GM19395 (cell line): Measurements from ENCODE around the gene NUDT3.
"Not testable (repeated sequence)": the region's sequence is repeated elsewhere in the genome, so short reads cannot be mapped to it uniquely, and the experiment has no call there.

Source experiments
- ATAC-seq: cut with Tn5 transposase; IDR thresholded peaks from one replicate; pipeline ENCODE4 v1.9.1; 2021; ENCODE audit warnings: mild to moderate bottlenecking, moderate library complexity; ENCODE audit not compliant: unreplicated experiment

Gene NUDT3

DNA sequence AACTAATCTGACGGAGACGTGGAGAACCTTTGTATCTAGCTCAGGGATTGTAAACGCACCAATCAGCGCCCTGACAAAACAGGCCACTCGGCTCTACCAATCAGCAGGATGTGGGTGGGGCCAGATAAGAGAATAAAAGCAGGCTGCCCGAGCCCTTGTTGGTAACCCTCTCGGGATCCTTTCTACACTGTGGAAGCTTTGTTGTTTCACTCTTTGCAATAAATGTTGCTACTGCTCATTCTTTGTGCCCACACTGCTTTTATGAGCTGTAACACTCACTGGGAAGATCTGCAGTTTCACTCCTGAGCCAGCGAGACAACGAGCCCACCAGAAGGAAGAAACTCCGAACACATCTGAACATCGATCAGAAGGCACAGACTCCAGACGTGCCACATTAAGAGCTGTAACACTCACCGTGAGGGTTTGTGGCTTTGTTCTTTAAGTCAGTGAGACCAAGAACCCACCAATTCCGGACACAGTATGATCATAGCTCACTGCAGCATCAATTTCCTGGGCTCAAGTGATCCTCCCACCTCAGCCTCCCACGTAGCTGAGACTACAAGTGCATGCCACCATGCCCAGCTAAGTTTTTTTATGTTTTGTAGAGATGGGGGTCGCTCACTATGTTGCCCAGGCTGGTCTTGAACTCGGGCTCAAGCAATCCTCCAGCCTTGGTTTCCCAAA lies 122.7 kb downstream of the NUDT3 start:
- ATAC-seq, result not testable (repeated sequence)

GRCh38 chr6:34269132-34269531 lies 123.3 kb downstream of the NUDT3 start:
- ATAC-seq, result not testable (repeated sequence)

DNA sequence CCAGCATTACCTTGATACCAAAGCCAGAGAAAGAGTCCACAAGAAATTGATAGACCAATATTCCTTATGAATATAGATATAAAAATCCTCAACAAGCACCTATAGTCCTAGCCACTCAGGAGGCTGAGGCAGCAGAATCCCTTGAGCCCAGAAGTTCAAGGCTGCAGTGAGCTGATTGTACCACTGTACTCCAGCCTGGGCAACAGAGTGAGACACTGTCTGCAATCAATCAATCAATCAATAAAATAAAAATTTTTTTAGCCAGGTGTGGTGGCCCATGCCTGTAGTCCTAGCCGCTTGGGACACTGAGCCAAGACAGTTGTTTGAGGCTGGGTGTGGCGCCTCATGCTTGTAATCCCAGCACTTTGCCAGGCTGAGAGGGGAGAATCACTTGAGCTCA lies 124.7 kb downstream of the NUDT3 start:
- no peak for ATAC-seq

DNA sequence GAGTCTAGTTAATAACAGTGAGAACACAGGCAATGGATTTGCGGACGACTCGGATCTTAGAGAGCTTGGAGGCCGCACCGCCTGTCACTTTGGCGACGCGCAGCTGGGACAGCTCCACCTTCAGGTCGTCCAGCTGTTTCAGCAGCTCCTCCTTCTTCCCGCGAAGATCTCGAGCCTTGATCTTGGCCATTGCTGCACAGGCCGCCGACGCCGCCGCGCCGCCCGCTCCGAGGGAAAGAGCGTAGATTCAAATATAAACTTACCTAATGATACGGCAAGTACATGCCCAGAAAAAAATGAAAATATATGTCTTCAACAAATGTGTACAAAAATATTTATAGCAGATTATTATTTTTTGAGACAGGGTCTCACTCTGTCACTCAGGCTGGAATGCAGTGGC lies 129.0 kb downstream of the NUDT3 start:
- not testable (repeated sequence) for ATAC-seq

DNA sequence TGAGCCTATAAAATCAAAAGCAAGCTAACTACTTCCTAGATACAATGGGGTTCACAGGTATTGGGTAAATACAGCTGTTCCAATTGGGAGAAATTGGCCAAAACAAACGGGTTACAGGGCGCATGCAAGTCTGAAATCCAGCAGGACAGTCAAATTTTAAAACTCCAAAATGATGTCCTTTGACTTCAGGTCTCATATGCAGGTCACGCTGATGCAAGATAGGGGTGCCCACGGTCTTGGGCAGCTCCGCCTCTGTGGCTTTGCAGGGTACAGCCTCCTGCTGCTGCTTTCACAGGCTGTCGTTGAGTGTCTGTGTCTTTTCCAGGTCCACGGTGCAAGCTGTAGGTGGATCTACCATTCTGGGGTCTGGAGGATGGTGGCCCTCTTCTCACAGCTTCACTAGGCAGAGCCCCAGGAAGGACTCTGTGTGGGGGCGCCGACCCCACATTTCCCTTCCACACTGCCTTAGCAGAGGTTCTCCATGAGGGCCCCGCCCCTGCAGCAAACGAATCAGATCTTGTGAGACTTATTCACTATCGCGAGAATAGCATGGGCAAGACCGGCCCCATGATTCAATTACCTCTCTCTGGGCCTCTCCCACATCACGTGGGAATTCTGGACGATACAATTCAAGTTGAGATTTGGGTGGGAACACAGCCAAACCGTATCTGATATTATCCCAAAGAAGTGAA lies 131.7 kb downstream of the NUDT3 start:
- ATAC-seq, result no peak

DNA sequence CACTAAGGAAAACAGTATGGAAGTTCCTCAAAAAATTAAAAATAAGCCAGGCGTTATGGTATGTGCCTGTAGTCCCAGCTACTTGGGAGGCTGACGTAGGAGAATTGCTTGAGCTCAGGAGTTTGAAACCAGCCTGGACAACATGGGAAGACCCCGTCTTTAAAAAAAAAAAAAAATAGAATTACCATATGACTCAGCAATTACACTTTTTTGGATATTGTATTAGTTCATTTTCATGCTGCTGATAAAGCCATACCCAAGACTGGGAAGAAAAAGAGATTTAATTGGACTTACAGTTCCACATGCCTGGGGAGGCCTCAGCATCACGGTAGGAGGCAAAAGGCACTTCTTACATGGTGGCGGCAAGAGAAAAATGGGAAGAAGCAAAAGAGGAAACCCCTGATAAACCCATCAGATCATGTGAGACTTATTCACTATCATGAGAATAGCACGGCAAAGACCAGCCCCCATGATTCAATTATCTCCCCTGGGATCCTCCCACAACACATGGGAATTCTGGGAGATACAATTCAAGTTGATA lies 132.9 kb downstream of the NUDT3 start:
- no peak for ATAC-seq

- not testable (repeated sequence) for ATAC-seq
Observed at GRCh38 chr6:34252395-34252794, 140.1 kb downstream of the NUDT3 start.

DNA sequence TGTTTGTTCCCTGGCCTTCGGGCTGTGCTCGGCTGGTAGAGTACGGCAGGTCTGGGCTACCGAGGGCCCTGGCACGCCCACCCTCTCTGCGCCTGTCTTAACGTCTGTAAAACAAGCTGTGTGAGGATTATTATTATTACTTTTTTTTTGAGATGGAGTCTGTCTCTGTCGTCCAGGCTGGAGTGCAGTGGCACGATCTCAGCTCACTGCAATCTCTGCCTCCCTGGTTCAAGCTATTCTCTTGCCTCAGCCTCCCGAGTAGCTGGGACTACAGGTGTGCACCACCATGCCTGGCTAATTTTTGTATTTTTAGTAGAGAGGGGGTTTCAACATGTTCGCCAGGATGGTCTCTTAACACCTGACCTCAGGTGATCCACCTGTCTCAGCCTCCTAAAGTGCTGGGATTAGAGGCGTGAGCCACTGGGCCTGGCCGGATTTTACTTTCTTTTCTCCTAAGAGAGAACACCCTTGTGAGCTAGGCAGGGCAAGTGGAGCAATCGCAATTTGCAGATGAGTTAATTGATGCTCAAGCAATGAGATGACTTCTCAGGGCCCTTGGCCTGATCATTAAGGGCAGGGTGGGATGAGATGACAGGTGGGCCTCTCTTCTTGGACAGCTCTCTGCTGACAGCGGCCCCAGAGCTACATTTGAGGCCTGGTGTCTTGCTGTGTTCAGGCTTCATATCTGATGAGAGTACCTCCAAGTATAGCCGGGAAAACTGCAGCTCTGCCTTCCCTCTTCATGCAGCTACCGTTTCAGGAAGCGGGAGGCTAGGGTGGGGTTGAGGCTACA lies 142.8 kb downstream of the NUDT3 start:
- ATAC-seq, result peak; percentile 34

- ATAC-seq, result peak; percentile 74
Observed at GRCh38 chr6:34248727-34249468, 143.6 kb downstream of the NUDT3 start, which contains the start of gene SMIM29. SMIM29 (minus strand) TSS chr6:34249006; CDS start chr6:34247791, 1,215 bp downstream.

GRCh38 chr6:34248198-34248726 lies 144.2 kb downstream of the NUDT3 start:
- peak; percentile 24 for ATAC-seq

- ATAC-seq, result no peak
Observed at GRCh38 chr6:34247481-34248197, 144.8 kb downstream of the NUDT3 start.

GRCh38 chr6:34246563-34247391 lies 145.7 kb downstream of the NUDT3 start:
- no peak for ATAC-seq

GRCh38 chr6:34246249-34246562 lies 146.3 kb downstream of the NUDT3 start:
- ATAC-seq, result no peak

GRCh38 chr6:34245761-34246140 lies 146.7 kb downstream of the NUDT3 start:
- ATAC-seq, result not testable (repeated sequence)

- ATAC-seq, result not testable (repeated sequence)
Observed at GRCh38 chr6:34245032-34245760, 147.3 kb downstream of the NUDT3 start.

DNA sequence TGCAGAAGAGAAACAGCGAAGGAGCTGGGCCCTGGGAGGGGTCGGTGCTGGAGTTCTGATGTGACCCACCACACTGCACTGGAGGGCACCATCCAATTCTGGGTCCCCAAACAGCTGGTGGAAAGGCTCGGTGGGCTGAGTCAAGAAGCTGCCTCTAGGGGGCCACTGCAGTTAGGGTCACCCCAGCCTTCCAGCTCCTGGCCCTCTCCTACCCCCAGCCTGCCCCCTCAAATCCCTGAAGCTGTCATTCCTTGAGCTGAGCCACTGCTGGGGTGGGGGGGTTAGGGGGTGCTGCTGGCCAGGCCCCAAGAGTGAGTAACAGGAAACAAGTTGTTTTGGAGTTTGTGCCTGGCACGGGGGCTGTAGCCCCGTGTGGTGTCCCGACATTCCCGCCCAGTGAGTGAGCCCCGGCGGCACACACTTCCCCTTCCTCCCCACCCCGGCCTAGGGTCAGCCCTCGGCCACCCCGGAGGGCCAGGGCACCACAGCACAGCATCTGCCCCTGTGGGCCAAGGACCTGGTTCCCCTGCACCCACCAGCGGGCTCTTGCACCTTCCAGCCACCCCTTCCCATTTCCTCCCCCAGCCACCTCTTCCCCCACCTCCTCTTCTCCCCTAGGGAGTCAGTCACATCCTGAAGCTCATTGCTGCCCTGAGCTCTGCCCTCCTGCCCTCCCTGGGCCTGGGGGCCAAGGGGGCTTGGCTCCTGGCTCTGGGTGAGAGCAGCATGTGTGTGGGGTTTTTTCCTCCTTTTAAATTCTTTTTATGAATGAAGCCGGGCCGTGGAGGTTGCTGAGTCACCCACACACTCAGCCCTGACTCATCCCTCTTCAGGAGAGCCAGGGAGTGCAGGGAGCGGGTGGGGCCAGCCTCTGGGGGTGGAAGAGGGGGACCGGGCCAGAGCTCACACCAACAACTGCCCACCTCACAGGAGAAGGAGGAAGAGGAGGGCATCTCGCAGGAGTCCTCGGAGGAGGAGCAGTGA lies 148.3 kb downstream of the NUDT3 start:
- ATAC-seq, result no peak

GRCh38 chr6:34243131-34243771 lies 149.2 kb downstream of the NUDT3 start:
- ATAC-seq, result no peak
